Ishikawa (cell line): ENCODE measurements around the gene PKNOX2.

Source experiments
- REST ChIP-seq: IDR thresholded peaks from 2 replicates; pipeline ENCODE4 v1.6.1; 2012; ENCODE audit warnings: low read depth, mild to moderate bottlenecking
- TEAD4 ChIP-seq: IDR thresholded peaks from 2 replicates; pipeline ENCODE4 v1.6.1; 2012

DNA sequence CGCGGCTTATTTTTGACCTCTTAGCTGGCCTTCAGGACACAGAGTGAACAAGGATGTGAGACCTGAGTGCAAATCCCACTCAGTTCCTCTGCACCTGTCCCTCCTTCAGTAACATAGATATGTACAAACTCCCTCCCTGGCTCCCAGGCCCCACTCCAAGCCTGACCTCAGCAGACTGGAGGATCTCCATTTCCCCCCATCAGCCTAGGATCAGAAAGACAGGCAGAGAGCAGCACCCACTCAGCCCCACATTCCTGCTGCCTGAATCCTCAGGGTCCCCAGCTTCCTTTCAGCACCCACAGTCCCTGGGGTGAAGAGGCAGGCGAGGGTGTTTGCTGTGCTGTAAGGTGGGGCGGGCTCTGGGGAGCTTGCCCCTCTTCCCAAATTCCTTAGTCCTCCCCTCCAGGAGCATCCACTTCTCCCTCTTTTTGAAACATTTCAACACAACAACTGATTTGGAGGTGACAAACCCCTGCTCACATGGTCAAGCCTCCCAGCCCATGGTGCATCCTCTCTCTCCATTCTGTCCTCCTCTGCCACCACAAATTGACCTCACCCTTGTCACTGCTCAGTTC is 180.4 kb downstream of the PKNOX2 start:
- TF ChIP-seq REST = no peak
- no peak for TF ChIP-seq TEAD4
